ENCODE data around the gene BCO2.

- peak; percentile 95 for TF ChIP-seq POLR2A (IDR thresholded peaks at IDR 0.05)
- TF ChIP-seq CTCF (IDR thresholded peaks at IDR 0.05): peak in 1 of 3 donors; percentile 18
Observed at GRCh38 chr11:112226062-112226830, 50.9 kb downstream of the BCO2 start, which contains the start of gene PTS.

Measured in ovary (tissue), 3 donors.